Keratinocyte (primary cell): ENCODE measurements around the gene MYLK3.

ENCODE experiments used
- EZH2 ChIP-seq: IDR thresholded peaks from one replicate; pipeline ENCODE4 v1.6.1; 2012; ENCODE audit warnings: inconsistent platforms, mild to moderate bottlenecking, low read length, moderate library complexity
- TF ChIP-seq, protein P1 (sequence below), 3 experiments: IDR thresholded peaks in 1 of 3; conservative IDR thresholded peaks in 1 of 3; optimal IDR thresholded peaks in 1 of 3; 2 replicates in 2 of 3; 3 replicates in 1 of 3; pipeline versions ENCODE3 to v1.5.1; 2011; ENCODE audit warnings: low read length in 3 of 3, mild to moderate bottlenecking in 3 of 3, moderate library complexity in 2 of 3, control low read depth in 1 of 3, inconsistent platforms in 1 of 3; ENCODE audit not compliant: insufficient read depth in 2 of 3; ENCODE audit errors: extremely low read depth in 1 of 3

DNA sequence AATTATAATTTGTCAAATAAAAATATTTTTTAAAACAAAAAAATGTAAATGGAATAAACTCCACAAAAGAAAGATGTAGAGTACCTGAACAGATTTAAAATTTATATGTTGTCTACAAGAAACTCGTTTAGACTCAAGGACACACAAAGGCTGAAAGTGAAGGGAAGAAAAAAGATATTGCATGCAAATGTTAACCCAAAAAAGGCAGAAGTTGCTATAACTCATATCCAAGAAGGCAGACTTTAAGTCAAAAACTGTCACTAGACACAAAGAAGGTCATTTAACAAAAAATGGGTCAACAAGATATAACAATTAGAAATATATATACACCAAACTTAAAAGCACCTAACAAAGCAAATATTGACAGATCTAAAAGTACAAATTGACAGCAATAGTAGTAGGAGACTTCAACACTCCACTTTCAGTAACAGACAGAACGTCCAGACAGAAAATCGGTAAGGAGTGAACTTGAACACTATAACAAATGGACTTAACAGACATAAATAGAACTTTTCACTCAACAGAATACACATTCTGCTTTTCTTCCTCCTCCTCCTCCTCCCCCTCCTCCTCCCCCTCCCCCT, 40.8 kb upstream of the MYLK3 start:
- no peak for TF ChIP-seq EZH2
- TF ChIP-seq, protein P1, sequence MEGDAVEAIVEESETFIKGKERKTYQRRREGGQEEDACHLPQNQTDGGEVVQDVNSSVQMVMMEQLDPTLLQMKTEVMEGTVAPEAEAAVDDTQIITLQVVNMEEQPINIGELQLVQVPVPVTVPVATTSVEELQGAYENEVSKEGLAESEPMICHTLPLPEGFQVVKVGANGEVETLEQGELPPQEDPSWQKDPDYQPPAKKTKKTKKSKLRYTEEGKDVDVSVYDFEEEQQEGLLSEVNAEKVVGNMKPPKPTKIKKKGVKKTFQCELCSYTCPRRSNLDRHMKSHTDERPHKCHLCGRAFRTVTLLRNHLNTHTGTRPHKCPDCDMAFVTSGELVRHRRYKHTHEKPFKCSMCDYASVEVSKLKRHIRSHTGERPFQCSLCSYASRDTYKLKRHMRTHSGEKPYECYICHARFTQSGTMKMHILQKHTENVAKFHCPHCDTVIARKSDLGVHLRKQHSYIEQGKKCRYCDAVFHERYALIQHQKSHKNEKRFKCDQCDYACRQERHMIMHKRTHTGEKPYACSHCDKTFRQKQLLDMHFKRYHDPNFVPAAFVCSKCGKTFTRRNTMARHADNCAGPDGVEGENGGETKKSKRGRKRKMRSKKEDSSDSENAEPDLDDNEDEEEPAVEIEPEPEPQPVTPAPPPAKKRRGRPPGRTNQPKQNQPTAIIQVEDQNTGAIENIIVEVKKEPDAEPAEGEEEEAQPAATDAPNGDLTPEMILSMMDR (optimal IDR thresholded peaks at IDR 0.05 in 1 of 3, IDR thresholded peaks at IDR 0.05 in 1 of 3, conservative IDR thresholded peaks at IDR 0.05 in 1 of 3; ENCODE audit: extremely low read depth in 1 of 3, insufficient read depth in 2 of 3, low read length in 3 of 3): no peak
